Measurements from ENCODE around the gene TSTD1.

GRCh38 chr1:161077426-161077825 lies 38.7 kb upstream of the TSTD1 start:
- TF ChIP-seq, protein P1, sequence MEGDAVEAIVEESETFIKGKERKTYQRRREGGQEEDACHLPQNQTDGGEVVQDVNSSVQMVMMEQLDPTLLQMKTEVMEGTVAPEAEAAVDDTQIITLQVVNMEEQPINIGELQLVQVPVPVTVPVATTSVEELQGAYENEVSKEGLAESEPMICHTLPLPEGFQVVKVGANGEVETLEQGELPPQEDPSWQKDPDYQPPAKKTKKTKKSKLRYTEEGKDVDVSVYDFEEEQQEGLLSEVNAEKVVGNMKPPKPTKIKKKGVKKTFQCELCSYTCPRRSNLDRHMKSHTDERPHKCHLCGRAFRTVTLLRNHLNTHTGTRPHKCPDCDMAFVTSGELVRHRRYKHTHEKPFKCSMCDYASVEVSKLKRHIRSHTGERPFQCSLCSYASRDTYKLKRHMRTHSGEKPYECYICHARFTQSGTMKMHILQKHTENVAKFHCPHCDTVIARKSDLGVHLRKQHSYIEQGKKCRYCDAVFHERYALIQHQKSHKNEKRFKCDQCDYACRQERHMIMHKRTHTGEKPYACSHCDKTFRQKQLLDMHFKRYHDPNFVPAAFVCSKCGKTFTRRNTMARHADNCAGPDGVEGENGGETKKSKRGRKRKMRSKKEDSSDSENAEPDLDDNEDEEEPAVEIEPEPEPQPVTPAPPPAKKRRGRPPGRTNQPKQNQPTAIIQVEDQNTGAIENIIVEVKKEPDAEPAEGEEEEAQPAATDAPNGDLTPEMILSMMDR (IDR thresholded peaks at IDR 0.05): no peak
- TF ChIP-seq, protein P2, sequence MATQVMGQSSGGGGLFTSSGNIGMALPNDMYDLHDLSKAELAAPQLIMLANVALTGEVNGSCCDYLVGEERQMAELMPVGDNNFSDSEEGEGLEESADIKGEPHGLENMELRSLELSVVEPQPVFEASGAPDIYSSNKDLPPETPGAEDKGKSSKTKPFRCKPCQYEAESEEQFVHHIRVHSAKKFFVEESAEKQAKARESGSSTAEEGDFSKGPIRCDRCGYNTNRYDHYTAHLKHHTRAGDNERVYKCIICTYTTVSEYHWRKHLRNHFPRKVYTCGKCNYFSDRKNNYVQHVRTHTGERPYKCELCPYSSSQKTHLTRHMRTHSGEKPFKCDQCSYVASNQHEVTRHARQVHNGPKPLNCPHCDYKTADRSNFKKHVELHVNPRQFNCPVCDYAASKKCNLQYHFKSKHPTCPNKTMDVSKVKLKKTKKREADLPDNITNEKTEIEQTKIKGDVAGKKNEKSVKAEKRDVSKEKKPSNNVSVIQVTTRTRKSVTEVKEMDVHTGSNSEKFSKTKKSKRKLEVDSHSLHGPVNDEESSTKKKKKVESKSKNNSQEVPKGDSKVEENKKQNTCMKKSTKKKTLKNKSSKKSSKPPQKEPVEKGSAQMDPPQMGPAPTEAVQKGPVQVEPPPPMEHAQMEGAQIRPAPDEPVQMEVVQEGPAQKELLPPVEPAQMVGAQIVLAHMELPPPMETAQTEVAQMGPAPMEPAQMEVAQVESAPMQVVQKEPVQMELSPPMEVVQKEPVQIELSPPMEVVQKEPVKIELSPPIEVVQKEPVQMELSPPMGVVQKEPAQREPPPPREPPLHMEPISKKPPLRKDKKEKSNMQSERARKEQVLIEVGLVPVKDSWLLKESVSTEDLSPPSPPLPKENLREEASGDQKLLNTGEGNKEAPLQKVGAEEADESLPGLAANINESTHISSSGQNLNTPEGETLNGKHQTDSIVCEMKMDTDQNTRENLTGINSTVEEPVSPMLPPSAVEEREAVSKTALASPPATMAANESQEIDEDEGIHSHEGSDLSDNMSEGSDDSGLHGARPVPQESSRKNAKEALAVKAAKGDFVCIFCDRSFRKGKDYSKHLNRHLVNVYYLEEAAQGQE (IDR thresholded peaks at IDR 0.05; ENCODE audit: insufficient read depth in 1 of 2, low read depth in 2 of 2, low read length in 1 of 2): no peak
